SKM-1 treated with dmso at 0.1 percent for 144 hours (cell line): Measurements from ENCODE around the gene ARL5A.
A peak's percentile ranks its signal among the peaks of the same experiment; 100 is the strongest.

Source experiments
- DNase-seq: peaks from one replicate; lab custom pipeline; 2025; ENCODE audit not compliant: unreplicated experiment; lab: John Stamatoyannopoulos, UW

ARL5A gene

GRCh38 chr2:151840216-151841046 is 12.2 kb upstream of the ARL5A start:
- no peak for DNase-seq

GRCh38 chr2:151837926-151838325 is 9.7 kb upstream of the ARL5A start:
- no peak for DNase-seq

- peak; percentile 73 for DNase-seq
These were observed 5.8 kb upstream of the ARL5A start for GRCh38 chr2:151833984-151834383.

- no peak for DNase-seq
These were observed 2.7 kb upstream of the ARL5A start for GRCh38 chr2:151830961-151831360.

GRCh38 chr2:151828890-151829324 is 686 bp upstream of the ARL5A start:
- DNase-seq: no peak

- DNase-seq: peak; percentile 22
These were observed 568 bp downstream of the ARL5A start for GRCh38 chr2:151827564-151828142.

- no peak for DNase-seq
These were observed 1.5 kb downstream of the ARL5A start for GRCh38 chr2:151826737-151827157.

GRCh38 chr2:151824886-151825285 is 3.3 kb downstream of the ARL5A start:
- DNase-seq: no peak

GRCh38 chr2:151823651-151824050 is 4.6 kb downstream of the ARL5A start:
- no peak for DNase-seq

GRCh38 chr2:151819920-151820319 is 8.3 kb downstream of the ARL5A start:
- DNase-seq: no peak

GRCh38 chr2:151817929-151818328 is 10.3 kb downstream of the ARL5A start:
- DNase-seq: no peak

- no peak for DNase-seq
These were observed 11.4 kb downstream of the ARL5A start for GRCh38 chr2:151816843-151817242.

GRCh38 chr2:151815821-151816489 is 12.3 kb downstream of the ARL5A start:
- DNase-seq: no peak

GRCh38 chr2:151810489-151810888 is 17.7 kb downstream of the ARL5A start:
- DNase-seq: no peak

- DNase-seq: no peak
These were observed 19.2 kb downstream of the ARL5A start for GRCh38 chr2:151809073-151809383.

GRCh38 chr2:151808258-151809072 is 19.8 kb downstream of the ARL5A start:
- DNase-seq: no peak

GRCh38 chr2:151805961-151806360 is 22.3 kb downstream of the ARL5A start:
- no peak for DNase-seq

GRCh38 chr2:151805343-151805742 is 22.9 kb downstream of the ARL5A start:
- no peak for DNase-seq

GRCh38 chr2:151803811-151804210 is 24.4 kb downstream of the ARL5A start:
- DNase-seq: no peak

GRCh38 chr2:151802315-151802714 is 25.9 kb downstream of the ARL5A start:
- no peak for DNase-seq

- no peak for DNase-seq
These were observed 28.3 kb downstream of the ARL5A start for GRCh38 chr2:151799886-151800292.
